Adipocyte (in vitro differentiated cells): Measurements from ENCODE around the gene CYB5B.
A peak's percentile ranks its signal among the peaks of the same experiment; 100 is the strongest.

ENCODE experiments used
- DNase-seq: peaks from one replicate; pipeline ENCODE4 v3.0.0-alpha.2; 2015; ENCODE audit warnings: low read depth
- H3K27me3 ChIP-seq: replicated peaks from 2 replicates; pipeline ENCODE4 v1.7.0; 2013; ENCODE audit warnings: mild to moderate bottlenecking, low read length, moderate library complexity; ENCODE audit not compliant: control insufficient read depth, insufficient read depth
- H3K36me3 ChIP-seq: 2 replicates; pipeline ENCODE4 v1.7.0; 2013; ENCODE audit warnings: low read length, mild to moderate bottlenecking, moderate library complexity; ENCODE audit not compliant: control insufficient read depth, insufficient read depth, severe bottlenecking
- H3K4me1 ChIP-seq: 2 replicates; pipeline ENCODE4 v1.7.0; 2013; ENCODE audit warnings: mild to moderate bottlenecking, low read length, moderate library complexity; ENCODE audit not compliant: control insufficient read depth, insufficient read depth
- H3K4me3 ChIP-seq: 2 replicates; pipeline ENCODE4 v1.7.0; 2013; ENCODE audit warnings: mild to moderate bottlenecking, low read length, moderate library complexity
- H3K9ac ChIP-seq: 2 replicates; pipeline ENCODE4 v1.7.0; 2013; ENCODE audit warnings: mild to moderate bottlenecking, low read length, moderate library complexity
- H3K9me3 ChIP-seq: 2 replicates; pipeline ENCODE4 v1.7.0; 2013; ENCODE audit warnings: mild to moderate bottlenecking, low read length, moderate library complexity; ENCODE audit not compliant: control insufficient read depth

The CYB5B gene

GRCh38 chr16:69476920-69477443 lies 52.6 kb downstream of the CYB5B start:
- peak; percentile 60 for DNase-seq
- Histone ChIP-seq H3K36me3 (no peaks in the 10 kb centered on the region), H3K9ac (no peak overlapping the region), H3K4me1 (peaks cover 20% of the 10 kb centered on the region), H3K4me3 (no peak overlapping the region), H3K9me3 (no peaks in the 10 kb centered on the region), H3K27me3 (no peaks in the 10 kb centered on the region)

DNA sequence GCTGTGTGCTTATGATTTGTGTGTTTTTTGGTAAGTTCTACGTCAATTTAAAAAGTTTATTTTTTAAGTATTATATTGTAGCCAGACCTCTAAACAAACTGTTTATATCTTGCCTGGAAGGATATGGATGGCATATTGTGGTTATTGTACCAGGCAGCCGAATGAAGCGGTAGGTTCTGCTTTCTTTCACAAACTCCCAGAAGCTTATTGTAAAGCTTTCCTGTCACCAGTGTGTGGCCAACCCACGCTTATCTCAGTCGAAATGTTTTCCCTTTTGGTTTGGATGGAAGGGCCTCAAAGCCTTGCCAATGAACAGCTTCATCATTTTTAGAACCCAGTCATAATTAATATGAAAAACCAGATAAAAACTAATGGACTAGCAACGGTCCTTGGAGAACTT lies 53.1 kb downstream of the CYB5B start:
- DNase-seq: peak; percentile 22
- Histone ChIP-seq H3K4me1 (peaks cover 26% of the 10 kb centered on the region), H3K9ac (no peak overlapping the region), H3K27me3 (no peaks in the 10 kb centered on the region), H3K9me3 (no peaks in the 10 kb centered on the region), H3K4me3 (peak overlapping the region; percentile 7), H3K36me3 (no peaks in the 10 kb centered on the region)

DNA sequence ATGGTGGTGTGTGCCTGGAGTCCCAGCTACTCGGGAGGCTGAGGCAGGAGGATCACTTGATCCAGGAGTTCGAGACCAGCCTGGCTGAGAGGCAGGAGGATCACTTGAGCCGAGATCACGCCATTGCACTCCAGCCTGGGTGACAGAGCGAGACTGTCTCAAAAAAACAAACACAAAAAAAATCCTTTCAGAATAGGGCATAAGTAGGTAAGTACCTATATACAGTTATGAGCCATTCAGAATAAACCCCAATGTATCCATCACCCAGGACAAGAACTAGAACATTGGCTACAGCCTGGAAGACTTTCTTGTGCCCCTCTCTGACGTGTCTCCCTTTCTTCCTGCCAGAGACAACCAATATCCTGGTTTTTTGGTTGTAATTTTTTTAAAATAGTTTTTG lies 54.3 kb downstream of the CYB5B start:
- H3K9me3 ChIP-seq: no peaks in the 10 kb centered on the region
- H3K4me3 ChIP-seq: no peak overlapping the region
- no peak for DNase-seq
- H3K36me3 ChIP-seq: no peaks in the 10 kb centered on the region
- peaks cover 30% of the 10 kb centered on the region for H3K4me1 ChIP-seq
- H3K9ac ChIP-seq: no peak overlapping the region
- no peaks in the 10 kb centered on the region for H3K27me3 ChIP-seq

DNA sequence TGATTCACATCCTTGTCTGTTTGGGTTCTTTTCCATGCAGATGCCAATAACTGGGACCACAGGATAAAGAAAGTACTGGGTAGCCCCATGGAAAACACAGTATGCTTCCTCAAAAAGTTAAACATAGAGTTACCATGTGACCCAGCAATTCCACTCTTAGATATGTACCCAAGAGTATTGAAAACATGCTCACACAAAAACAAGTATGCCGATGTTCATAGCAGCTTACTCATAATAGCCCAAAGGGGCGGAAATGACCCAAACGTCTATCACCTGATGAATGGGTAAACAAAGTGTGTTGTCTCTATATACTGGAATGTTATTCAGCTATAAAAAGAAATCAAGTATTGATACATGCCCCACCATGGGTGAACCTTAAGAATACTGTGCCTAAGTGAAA lies 55.4 kb downstream of the CYB5B start:
- Histone ChIP-seq H3K9me3 (no peaks in the 10 kb centered on the region), H3K4me3 (no peak overlapping the region), H3K9ac (no peak overlapping the region), H3K36me3 (no peaks in the 10 kb centered on the region), H3K27me3 (no peaks in the 10 kb centered on the region), H3K4me1 (peaks cover 30% of the 10 kb centered on the region)
- no peak for DNase-seq

DNA sequence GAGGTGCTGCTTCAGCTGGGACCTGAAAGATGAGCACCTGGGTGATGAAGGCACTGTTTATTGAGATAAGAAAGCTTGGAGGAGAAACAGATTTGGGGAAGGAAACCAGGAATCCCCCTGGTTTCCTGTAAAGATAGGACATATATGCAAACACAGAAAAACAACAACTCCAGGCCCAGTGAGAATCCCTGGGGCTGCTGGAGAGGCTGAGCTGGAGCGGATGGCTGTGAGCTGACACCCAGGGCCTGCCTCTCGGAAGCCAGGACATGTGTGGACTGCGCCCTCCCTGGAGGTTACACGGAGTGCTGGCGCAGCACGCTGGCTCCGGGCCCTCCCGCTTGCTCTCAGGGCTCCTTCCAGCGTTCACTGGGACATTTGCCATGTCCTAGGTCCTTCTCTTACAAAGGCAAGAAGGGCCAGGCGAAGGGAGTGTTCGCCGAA lies 57.5 kb downstream of the CYB5B start:
- Histone ChIP-seq H3K36me3 (no peaks in the 10 kb centered on the region), H3K4me3 (peak overlapping the region; percentile 67), H3K4me1 (peaks cover 26% of the 10 kb centered on the region), H3K9ac (peak overlapping the region; percentile 74), H3K9me3 (no peaks in the 10 kb centered on the region), H3K27me3 (peaks cover 5% of the 10 kb centered on the region)
- DNase-seq: no peak

DNA sequence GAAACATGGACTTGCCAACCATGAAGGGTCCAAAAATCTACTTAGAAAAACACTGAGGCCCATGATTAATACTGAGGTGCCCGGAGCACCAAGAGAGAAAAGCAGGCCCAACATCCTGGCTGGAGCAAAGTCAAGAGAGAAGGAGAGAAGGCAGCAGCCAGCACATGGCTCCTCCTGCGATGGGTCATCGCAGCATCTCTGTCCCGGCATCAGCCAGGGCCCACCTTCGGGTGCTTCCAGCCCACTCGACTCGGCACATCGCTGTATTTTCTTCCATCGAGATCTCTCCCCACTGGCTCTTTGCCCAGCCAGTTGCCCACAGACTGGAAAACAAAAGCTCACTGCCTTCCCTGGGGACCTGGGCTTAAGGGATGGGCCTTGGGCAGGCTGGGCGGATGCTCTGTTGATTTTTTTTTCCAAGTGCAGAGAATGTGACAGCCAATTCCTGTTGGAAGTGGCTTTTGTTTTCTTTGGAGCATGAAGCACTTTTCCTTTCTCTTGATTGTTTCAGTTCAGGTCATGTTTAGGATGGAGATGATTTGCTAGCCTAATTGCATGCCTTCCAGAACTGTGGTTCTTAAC lies 58.1 kb downstream of the CYB5B start:
- H3K4me3 ChIP-seq: peak overlapping the region; percentile 67
- peak; percentile 67 for DNase-seq
- H3K4me1 ChIP-seq: peaks cover 20% of the 10 kb centered on the region
- H3K9me3 ChIP-seq: no peaks in the 10 kb centered on the region
- H3K27me3 ChIP-seq: peaks cover 7% of the 10 kb centered on the region
- H3K36me3 ChIP-seq: no peaks in the 10 kb centered on the region
- peak overlapping the region; percentile 56 for H3K9ac ChIP-seq

GRCh38 chr16:69483611-69484010 lies 59.2 kb downstream of the CYB5B start:
- no peaks in the 10 kb centered on the region for H3K9me3 ChIP-seq
- H3K4me3 ChIP-seq: no peak overlapping the region
- H3K9ac ChIP-seq: no peak overlapping the region
- H3K4me1 ChIP-seq: peaks cover 15% of the 10 kb centered on the region
- H3K36me3 ChIP-seq: no peaks in the 10 kb centered on the region
- DNase-seq: no peak
- peaks cover 7% of the 10 kb centered on the region for H3K27me3 ChIP-seq

DNA sequence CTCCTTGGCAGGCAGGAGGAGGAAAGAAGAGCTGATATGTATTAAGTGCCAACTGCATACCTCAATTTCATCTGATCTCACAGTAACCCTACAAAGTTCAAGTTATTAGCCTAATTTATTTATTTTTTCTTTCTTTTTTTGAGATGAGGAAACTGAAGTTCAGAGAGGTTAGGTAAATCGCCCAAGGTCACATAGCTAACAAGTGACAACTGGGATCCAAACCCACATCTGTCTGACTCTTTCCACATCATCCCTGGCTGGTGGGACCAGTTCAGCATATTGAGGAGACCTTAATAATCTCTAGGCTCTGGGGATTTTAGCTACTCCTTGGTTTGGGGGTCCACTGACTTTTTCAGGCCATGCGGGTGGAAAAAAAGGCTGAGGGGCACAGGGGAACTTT lies 60.9 kb downstream of the CYB5B start:
- Histone ChIP-seq H3K9me3 (no peaks in the 10 kb centered on the region), H3K27me3 (peaks cover 7% of the 10 kb centered on the region), H3K4me3 (no peak overlapping the region), H3K36me3 (no peaks in the 10 kb centered on the region), H3K4me1 (peaks cover 15% of the 10 kb centered on the region), H3K9ac (no peak overlapping the region)
- DNase-seq: no peak

- no peaks in the 10 kb centered on the region for H3K36me3 ChIP-seq
- no peak overlapping the region for H3K4me3 ChIP-seq
- H3K9me3 ChIP-seq: no peaks in the 10 kb centered on the region
- peaks cover 20% of the 10 kb centered on the region for H3K4me1 ChIP-seq
- DNase-seq: no peak
- H3K9ac ChIP-seq: no peak overlapping the region
- peaks cover 7% of the 10 kb centered on the region for H3K27me3 ChIP-seq
Observed at GRCh38 chr16:69485816-69486215, 61.4 kb downstream of the CYB5B start.

DNA sequence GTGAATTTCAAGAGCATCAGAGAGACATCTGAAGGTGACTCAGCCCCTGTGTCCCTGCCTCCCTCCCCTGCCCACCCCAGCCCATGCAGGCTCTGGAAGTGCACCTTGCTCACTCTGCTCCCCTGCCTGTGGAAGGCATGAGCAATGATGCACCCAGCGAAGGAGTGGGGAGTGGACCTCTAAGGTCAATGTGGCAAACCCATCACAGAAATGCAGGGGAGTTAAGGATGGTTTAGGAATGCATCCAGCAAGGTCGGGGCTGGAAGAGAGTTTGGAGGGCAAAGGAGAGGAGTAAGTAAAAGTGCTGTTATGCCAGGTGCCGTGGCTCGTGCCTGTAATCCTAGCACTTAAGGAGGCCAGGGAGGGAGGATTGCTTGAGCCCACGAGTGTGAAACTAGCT lies 61.9 kb downstream of the CYB5B start:
- no peaks in the 10 kb centered on the region for H3K36me3 ChIP-seq
- H3K27me3 ChIP-seq: peaks cover 7% of the 10 kb centered on the region
- H3K4me1 ChIP-seq: peaks cover 24% of the 10 kb centered on the region
- H3K9ac ChIP-seq: no peak overlapping the region
- H3K4me3 ChIP-seq: no peak overlapping the region
- DNase-seq: no peak
- no peaks in the 10 kb centered on the region for H3K9me3 ChIP-seq

- Histone ChIP-seq H3K9ac (no peak overlapping the region), H3K4me3 (no peak overlapping the region), H3K9me3 (no peaks in the 10 kb centered on the region), H3K27me3 (peaks cover 7% of the 10 kb centered on the region), H3K4me1 (peaks cover 21% of the 10 kb centered on the region), H3K36me3 (no peaks in the 10 kb centered on the region)
- no peak for DNase-seq
Observed at GRCh38 chr16:69486724-69487123, 62.3 kb downstream of the CYB5B start.
